GM19372 (cell line): ENCODE measurements around the gene MCM7.
A peak's percentile ranks its signal among the peaks of the same experiment; 100 is the strongest.

Experiments used
- ATAC-seq: cut with Tn5 transposase; IDR thresholded peaks from one replicate; pipeline ENCODE4 v1.9.1; 2021; ENCODE audit warnings: mild to moderate bottlenecking, low read depth, moderate library complexity; ENCODE audit not compliant: unreplicated experiment

The MCM7 gene

GRCh38 chr7:100098913-100099312 lies 2.3 kb downstream of the MCM7 start:
- no peak for ATAC-seq

GRCh38 chr7:100095704-100096103 lies 5.5 kb downstream of the MCM7 start:
- ATAC-seq, result no peak

- ATAC-seq, result no peak
These were observed 5.9 kb downstream of the MCM7 start for GRCh38 chr7:100095289-100095688.

- no peak for ATAC-seq
These were observed 7.2 kb downstream of the MCM7 start for GRCh38 chr7:100093925-100094486.

GRCh38 chr7:100093498-100093897 lies 7.7 kb downstream of the MCM7 start:
- ATAC-seq, result no peak

- ATAC-seq, result no peak
These were observed 8.1 kb downstream of the MCM7 start for GRCh38 chr7:100093054-100093453.

- no peak for ATAC-seq
These were observed 9.6 kb downstream of the MCM7 start for GRCh38 chr7:100091411-100092181.

GRCh38 chr7:100090527-100091410 lies 10.4 kb downstream of the MCM7 start:
- no peak for ATAC-seq

- no peak for ATAC-seq
These were observed 11.6 kb downstream of the MCM7 start for GRCh38 chr7:100089458-100090196.

GRCh38 chr7:100088621-100089457 lies 12.4 kb downstream of the MCM7 start, which contains the start of gene COPS6:
COPS6 (plus strand) TSS chr7:100088969; CDS start chr7:100088991, 22 bp downstream.
- ATAC-seq, result no peak

- ATAC-seq, result no peak
These were observed 13.0 kb downstream of the MCM7 start for GRCh38 chr7:100088095-100088620.

GRCh38 chr7:100087055-100087750 lies 14.0 kb downstream of the MCM7 start:
- no peak for ATAC-seq

GRCh38 chr7:100085515-100085914 lies 15.7 kb downstream of the MCM7 start:
- no peak for ATAC-seq

GRCh38 chr7:100082978-100083377 lies 18.2 kb downstream of the MCM7 start:
- no peak for ATAC-seq

GRCh38 chr7:100081535-100082102 lies 19.6 kb downstream of the MCM7 start, which contains the start of gene ZNF3:
ZNF3 (minus strand) TSS chr7:100081723; CDS start chr7:100077357, 4,366 bp downstream.
- peak; percentile 79 for ATAC-seq

GRCh38 chr7:100080907-100081534 lies 20.2 kb downstream of the MCM7 start:
- ATAC-seq, result no peak

- ATAC-seq, result no peak
These were observed 22.1 kb downstream of the MCM7 start for GRCh38 chr7:100079024-100079560.

GRCh38 chr7:100077205-100077604 lies 24.0 kb downstream of the MCM7 start:
- ATAC-seq, result no peak
